ENCODE measurements around the gene KIAA1755.
"Not testable (repeated sequence)": the region's sequence is repeated elsewhere in the genome, so short reads cannot be mapped to it uniquely, and the experiment has no call there.

- TF ChIP-seq, protein P1, sequence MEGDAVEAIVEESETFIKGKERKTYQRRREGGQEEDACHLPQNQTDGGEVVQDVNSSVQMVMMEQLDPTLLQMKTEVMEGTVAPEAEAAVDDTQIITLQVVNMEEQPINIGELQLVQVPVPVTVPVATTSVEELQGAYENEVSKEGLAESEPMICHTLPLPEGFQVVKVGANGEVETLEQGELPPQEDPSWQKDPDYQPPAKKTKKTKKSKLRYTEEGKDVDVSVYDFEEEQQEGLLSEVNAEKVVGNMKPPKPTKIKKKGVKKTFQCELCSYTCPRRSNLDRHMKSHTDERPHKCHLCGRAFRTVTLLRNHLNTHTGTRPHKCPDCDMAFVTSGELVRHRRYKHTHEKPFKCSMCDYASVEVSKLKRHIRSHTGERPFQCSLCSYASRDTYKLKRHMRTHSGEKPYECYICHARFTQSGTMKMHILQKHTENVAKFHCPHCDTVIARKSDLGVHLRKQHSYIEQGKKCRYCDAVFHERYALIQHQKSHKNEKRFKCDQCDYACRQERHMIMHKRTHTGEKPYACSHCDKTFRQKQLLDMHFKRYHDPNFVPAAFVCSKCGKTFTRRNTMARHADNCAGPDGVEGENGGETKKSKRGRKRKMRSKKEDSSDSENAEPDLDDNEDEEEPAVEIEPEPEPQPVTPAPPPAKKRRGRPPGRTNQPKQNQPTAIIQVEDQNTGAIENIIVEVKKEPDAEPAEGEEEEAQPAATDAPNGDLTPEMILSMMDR (IDR thresholded peaks at IDR 0.05 in 4 of 5, conservative IDR thresholded peaks at IDR 0.05 in 1 of 5): not testable (repeated sequence)
- TF ChIP-seq POLR2A (IDR thresholded peaks at IDR 0.05): not testable (repeated sequence)
Observed at GRCh38 chr20:38251441-38251840, 9.1 kb downstream of the KIAA1755 start.

Data from gastrocnemius medialis (tissue), 4 donors.